Measurements from ENCODE around the gene MAPK9.
"Not testable (repeated sequence)": the region's sequence is repeated elsewhere in the genome, so short reads cannot be mapped to it uniquely, and the experiment has no call there.

MAPK9 gene

GRCh38 chr5:180324601-180324950, 32.7 kb upstream of the MAPK9 start:
- no peak for DNase-seq

GRCh38 chr5:180323941-180324600, 32.2 kb upstream of the MAPK9 start:
- no peak for DNase-seq

GRCh38 chr5:180323160-180323559, 31.3 kb upstream of the MAPK9 start:
- DNase-seq = no peak

GRCh38 chr5:180318456-180319089, 26.7 kb upstream of the MAPK9 start:
- no peak for DNase-seq

GRCh38 chr5:180316586-180316985, 24.7 kb upstream of the MAPK9 start:
- DNase-seq = no peak

GRCh38 chr5:180315762-180316212, 23.9 kb upstream of the MAPK9 start:
- no peak for DNase-seq

- DNase-seq = peak; percentile 68
These were observed 22.0 kb upstream of the MAPK9 start for GRCh38 chr5:180313677-180314505.

DNA sequence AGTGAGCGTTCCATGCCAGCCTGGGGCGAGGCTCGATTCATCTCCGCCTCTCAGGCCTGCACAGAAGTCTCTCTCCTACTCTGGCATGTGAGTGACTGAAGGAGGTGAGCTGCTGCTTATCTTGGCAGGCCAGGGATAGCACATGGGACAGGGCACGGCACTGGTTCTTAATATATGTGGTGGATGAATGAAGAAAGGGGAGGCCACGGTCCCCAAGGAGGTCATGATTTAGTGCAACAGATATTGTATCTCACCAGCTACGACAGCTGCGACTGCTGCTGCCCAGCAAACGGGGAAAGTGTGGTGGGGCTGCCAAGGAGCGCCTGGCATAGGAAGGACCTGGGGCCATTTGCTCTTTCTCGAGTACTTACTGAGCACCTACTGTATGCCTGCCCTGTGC, 19.3 kb upstream of the MAPK9 start:
- DNase-seq = no peak

GRCh38 chr5:180306796-180307195, 14.9 kb upstream of the MAPK9 start:
- no peak for DNase-seq

- no peak for DNase-seq
These were observed 13.6 kb upstream of the MAPK9 start for GRCh38 chr5:180305481-180305880.

DNA sequence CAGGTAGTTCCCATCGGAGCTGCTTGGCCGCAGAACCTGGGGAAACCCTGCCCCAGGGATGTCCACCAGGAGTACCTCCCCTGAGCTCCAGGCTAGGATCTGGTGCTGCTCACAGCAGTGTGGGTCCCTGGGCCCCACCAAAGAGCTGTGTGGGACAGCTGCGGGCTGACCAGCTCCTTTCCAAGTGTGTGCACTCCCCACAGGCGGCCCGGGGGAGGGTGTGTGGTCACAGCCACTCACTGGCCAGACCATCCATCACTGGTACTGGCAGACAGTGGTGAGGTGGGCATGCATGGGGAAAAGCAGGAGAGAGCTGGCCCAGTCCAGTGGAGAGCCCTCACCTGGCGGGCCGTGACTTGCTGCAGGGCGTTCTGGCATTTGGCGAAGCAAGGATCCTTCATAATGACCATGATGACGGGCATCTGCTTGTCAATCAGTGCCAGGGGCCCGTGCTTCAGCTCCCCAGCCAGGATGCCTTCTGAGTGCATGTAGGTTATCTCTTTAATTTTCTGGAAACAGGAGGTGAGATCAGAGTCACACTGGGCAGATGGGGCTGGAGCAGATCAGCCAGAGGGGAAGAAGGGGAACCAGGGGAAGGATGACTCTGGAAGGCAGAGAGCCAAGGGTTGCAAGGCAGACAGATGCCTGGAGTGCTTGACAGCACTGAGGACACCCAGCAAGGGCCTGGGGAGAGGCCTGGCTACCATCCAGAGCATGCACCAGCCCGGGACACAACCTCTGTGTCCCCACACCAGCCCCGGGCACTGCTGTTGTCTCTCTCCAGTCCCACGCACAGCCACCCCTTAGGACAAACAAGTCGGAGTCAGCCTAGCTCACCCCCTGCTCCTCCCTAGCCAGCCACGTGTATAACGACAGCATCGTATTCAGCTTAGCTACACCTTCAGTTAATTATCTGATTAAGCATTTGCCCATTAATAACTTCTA, 12.8 kb upstream of the MAPK9 start:
- DNase-seq = no peak

DNA sequence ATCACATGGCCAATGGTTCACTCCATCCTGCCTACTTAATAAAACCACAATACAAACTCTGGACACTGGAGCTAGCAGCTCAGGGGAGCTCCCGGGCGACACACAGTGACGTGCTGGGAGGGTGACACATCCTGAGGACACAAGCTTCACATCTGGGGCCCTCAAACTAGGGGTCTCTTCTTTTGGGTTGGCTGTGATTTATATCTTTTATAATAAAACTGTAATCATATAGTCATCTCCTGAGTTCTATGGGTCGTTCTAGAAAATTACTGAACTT, 12.1 kb upstream of the MAPK9 start:
- DNase-seq = no peak

DNA sequence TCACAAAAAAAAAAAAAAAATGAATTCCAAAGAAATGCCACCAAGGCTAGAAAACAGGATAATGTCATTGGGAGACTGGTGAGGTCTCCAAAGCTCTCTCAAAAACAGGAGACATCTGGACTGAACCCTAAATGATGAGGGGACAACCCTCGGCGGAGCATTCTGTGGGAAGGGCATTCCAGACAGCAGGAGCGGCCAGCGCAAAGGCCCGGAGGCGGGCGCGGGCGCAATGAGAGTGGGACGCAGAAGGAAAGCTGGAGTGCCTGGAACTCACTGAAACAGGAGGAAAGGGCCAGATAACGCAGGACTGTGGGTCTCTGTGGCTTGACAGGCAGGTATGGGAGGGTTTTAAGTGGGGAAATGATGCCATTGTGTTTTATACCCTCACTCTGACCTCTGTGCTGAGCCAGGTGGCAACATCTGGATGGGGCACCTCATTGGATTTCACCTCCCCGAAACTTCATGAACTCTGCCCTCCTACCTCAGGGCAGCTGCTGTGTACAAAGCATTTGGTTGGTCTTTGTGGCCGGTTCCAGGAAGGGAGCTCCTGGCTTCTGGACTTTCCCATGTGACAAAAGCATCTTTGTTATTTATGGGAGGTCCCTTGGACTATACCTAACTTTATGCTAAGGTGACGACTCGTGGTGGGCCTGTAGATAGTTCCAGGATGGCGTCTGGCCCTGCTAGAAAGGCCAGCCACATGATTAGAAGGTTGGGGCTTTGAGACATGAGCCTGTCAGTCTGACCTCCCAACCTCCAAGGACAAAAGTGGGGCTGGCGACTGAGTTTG, 11.5 kb upstream of the MAPK9 start:
- no peak for DNase-seq

GRCh38 chr5:180302256-180302655, 10.4 kb upstream of the MAPK9 start:
- DNase-seq = no peak

- no peak for DNase-seq
These were observed 9.4 kb upstream of the MAPK9 start for GRCh38 chr5:180301253-180301652.

- DNase-seq = no peak
These were observed 7.6 kb upstream of the MAPK9 start for GRCh38 chr5:180299526-180299925.

DNA sequence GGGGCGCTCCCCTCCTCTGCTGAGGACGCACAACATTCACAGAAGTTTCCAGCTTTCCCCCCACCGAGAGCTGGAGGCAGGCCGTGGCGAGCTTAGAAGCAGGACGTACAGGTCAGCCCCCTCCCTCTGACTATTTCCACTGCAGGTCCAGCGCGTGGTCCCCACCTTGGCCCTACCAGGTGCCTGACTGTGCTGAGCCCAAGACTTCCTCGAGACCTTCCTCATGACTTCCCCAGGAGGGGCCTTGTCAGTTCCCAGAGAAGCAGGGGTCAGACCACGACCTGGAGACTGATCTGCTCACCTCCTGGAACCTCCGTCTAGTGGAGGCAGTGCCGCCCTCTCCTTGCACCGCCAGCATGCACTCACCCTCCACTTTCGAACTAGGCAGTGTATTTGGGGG, 7.1 kb upstream of the MAPK9 start:
- not testable (repeated sequence) for DNase-seq

DNA sequence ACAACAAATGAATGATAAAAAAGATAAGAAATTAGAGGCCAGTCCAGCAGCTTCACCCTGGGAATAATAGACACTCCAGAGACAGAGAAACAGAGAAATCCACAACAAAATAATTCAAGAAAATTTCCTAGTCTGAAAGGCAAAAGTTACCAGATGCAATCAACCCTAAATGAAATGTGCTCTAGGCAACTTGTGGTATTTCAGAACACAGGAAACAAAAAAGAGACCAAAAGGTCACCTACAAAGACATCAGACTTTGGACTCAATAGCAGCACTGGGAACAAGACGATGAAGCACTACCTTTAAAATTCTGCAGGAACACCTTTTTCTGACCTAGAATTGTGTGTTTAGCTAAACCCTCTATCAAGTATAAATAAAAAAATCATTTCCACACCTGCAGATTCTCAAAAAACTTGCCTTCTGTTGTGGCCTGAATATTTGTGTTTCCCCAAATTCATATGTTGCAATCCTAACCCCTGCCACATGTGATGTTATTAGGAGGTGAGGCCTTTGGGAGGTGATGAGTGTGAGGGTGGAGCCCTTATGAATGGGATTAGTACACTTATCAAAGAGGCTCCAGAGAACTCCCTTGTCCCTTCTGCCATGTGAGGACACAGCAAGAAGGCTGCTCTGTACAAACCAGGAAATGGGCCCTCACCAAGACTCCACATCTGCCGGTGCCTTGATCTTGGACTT, 5.9 kb upstream of the MAPK9 start:
- DNase-seq = no peak

- DNase-seq = no peak
These were observed 4.9 kb upstream of the MAPK9 start for GRCh38 chr5:180296771-180297170.

DNA sequence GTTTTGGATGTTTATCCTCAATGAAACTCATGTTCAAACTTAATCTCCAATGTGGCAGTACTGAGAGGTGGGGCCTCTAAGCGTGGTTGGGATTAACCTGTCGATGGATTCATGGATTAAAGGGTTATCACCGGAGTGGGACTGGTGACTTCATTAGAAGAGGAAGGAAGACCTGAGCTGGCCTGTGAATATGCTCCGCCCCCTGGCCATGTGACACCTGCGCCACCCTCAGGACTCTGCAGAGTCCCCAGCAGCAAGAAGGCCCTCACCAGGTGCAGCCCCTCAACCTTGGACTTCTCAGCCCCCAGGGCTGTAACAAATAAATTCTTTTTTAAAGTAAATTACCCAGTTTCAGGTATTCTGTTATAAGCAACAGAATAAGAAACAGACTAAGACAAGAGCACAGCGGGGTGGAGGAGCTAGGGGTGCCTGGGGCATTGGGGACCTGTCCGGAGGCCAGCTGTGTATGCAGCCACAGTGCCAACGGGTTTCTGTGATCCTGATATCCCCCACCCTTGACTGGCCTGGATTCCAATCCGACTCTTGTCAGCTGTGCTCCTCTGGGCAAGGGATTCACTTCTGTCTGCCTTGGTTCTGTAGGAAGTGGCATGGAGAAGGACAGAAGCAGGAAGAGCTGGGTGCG, 3.2 kb upstream of the MAPK9 start:
- no peak for DNase-seq

DNA sequence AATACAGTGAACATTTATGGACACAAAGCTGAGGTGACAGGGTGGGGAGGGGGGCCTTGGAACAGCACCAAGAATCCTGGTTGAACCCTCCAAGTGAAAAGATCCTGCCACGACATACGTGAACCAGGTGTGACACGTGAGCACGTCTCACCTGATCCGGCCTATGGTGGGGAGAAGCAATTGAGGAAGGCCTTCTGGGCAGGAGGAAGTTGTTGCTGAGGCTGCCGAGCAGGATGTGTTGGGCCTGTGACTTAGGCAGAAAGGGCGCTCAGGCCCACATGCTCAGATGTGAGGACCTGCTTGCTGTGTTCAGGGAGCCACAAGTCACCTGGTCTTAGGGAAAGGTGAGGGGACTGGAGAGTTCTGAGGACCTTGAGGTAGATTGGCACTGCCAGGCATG, 2.5 kb upstream of the MAPK9 start:
- DNase-seq = no peak

All from DMS153 (cell line).